ENCODE results near the gene IRF1. TPM values are rescaled to one million over a fixed set of nuclear protein-coding genes. Genes with fewer than 3 reads are reported as not detected.

The IRF1 gene
- total and polyA plus RNA-seq, 5 donors from 2014 or later, result 160 to 924 (median 190) TPM

DNA sequence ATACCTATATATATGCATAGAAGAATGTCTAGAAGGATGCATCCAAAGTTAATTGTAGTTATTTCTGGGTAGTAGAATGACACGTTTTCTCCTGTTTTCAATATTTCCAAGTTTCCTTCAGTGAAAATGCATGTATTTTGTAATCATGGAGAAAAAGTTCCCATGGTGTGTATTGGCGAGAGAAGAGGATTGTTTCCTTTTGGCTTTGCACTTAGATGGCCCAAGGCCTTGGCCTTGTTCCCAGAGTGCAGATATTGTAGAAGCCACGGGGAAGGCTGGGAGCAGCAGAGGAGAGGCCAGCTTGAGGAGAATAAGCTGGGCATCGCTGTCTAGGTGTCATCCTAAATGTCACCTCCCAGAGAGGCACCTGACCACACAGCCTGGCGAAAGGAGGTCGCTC lies 44.0 kb downstream of the IRF1 start:
- Mint-ChIP-seq H3K9me3 (no peaks in the 10 kb centered on the region), H3K4me1 (peaks cover 25 to 78% (median 65%) of the 10 kb centered on the region in 4 donors), H3K36me3 (peaks cover 37% of the 10 kb centered on the region), H3K27ac (peak overlapping the region; percentile 78 to 97 (median 87)), H3K27me3 (no peaks in the 10 kb centered on the region), H3K4me3 (peak overlapping the region in 2 of 4 donors; percentile 59 to 66)
- DNase-seq (no peak), ATAC-seq (ENCODE audit: low read depth in 2 of 2) (no peak)
- Histone ChIP-seq H3K9me3 (ENCODE audit: control insufficient read depth in 2 of 2, low read length in 2 of 2) (no peaks in the 10 kb centered on the region), H3K27me3 (ENCODE audit: control insufficient read depth, insufficient read depth, low read length) (no peaks in the 10 kb centered on the region), H3K27ac (ENCODE audit: insufficient read depth, low read length, poor library complexity, severe bottlenecking) (peak overlapping the region; percentile 41), H3K4me3 (ENCODE audit: low read depth, low read length) (peak overlapping the region; percentile 53), H3K36me3 (ENCODE audit: control insufficient read depth, insufficient read depth, low read length) (peaks cover 36% of the 10 kb centered on the region), H3K4me1 (ENCODE audit: control insufficient read depth, insufficient read depth, low read length, poor library complexity, severe bottlenecking) (peaks cover 38% of the 10 kb centered on the region)

DNA sequence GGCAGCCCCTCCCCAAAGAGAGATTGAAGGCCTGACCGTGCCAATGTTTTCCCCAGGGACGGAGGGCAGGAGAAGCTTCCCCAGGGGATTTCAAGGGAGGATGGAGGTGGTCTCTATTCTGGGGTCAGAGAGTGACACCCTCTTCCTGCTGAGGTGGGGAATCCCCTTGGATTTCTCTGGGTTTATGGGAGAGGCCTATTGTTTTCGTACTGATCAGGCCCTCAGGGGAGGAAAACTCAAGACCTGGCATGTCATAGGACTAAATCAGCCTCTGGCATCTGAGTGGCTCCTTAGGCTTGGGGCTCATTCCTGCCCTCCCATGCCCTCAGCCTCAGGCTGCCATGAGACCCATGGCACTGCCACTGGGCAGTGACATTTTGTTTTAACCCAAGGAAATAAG lies 44.6 kb downstream of the IRF1 start:
- Mint-ChIP-seq H3K36me3 (peaks cover 37% of the 10 kb centered on the region), H3K27ac (peak overlapping the region in 2 of 3 donors; percentile 54 to 59), H3K9me3 (no peaks in the 10 kb centered on the region), H3K27me3 (no peaks in the 10 kb centered on the region), H3K4me3 (no peak overlapping the region), H3K4me1 (peaks cover 23 to 78% (median 61%) of the 10 kb centered on the region in 4 donors)
- Histone ChIP-seq H3K4me1 (ENCODE audit: control insufficient read depth, insufficient read depth, low read length, poor library complexity, severe bottlenecking) (peaks cover 38% of the 10 kb centered on the region), H3K27ac (ENCODE audit: insufficient read depth, low read length, poor library complexity, severe bottlenecking) (no peak overlapping the region), H3K4me3 (ENCODE audit: low read depth, low read length) (no peak overlapping the region), H3K9me3 (ENCODE audit: control insufficient read depth in 2 of 2, low read length in 2 of 2) (no peaks in the 10 kb centered on the region), H3K36me3 (ENCODE audit: control insufficient read depth, insufficient read depth, low read length) (peaks cover 30% of the 10 kb centered on the region), H3K27me3 (ENCODE audit: control insufficient read depth, insufficient read depth, low read length) (no peaks in the 10 kb centered on the region)
- no peak for ATAC-seq (ENCODE audit: low read depth in 2 of 2)
- no peak for DNase-seq

DNA sequence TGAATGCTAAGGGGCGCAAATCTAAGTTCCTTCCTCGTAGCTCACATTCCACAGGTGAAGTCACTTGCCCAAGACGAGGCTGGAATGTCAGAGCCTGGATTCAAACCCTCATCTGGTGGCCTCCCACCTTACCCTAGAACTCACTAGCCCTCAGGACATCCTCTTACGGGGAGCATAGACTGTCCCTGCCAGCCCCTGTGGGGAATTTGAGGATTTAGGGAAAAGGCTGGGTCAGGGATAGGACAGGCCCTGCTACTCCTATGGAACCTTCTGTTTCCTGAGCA lies 45.0 kb downstream of the IRF1 start:
- no peak overlapping the region for H3K4me3 Mint-ChIP-seq
- no peaks in the 10 kb centered on the region for H3K27me3 Mint-ChIP-seq
- H3K9me3 Mint-ChIP-seq, result no peaks in the 10 kb centered on the region
- DNase-seq (no peak), ATAC-seq (ENCODE audit: low read depth in 2 of 2) (no peak)
- Histone ChIP-seq H3K4me1 (ENCODE audit: control insufficient read depth, insufficient read depth, low read length, poor library complexity, severe bottlenecking) (peaks cover 38% of the 10 kb centered on the region), H3K4me3 (ENCODE audit: low read depth, low read length) (no peak overlapping the region), H3K27ac (ENCODE audit: insufficient read depth, low read length, poor library complexity, severe bottlenecking) (no peak overlapping the region), H3K27me3 (ENCODE audit: control insufficient read depth, insufficient read depth, low read length) (no peaks in the 10 kb centered on the region), H3K9me3 (ENCODE audit: control insufficient read depth in 2 of 2, low read length in 2 of 2) (no peaks in the 10 kb centered on the region), H3K36me3 (ENCODE audit: control insufficient read depth, insufficient read depth, low read length) (peaks cover 27% of the 10 kb centered on the region)
- peak overlapping the region in 1 of 3 donors; percentile 54 for H3K27ac Mint-ChIP-seq
- H3K36me3 Mint-ChIP-seq, result peaks cover 37% of the 10 kb centered on the region
- H3K4me1 Mint-ChIP-seq, result peaks cover 19 to 80% (median 61%) of the 10 kb centered on the region in 4 donors

DNA sequence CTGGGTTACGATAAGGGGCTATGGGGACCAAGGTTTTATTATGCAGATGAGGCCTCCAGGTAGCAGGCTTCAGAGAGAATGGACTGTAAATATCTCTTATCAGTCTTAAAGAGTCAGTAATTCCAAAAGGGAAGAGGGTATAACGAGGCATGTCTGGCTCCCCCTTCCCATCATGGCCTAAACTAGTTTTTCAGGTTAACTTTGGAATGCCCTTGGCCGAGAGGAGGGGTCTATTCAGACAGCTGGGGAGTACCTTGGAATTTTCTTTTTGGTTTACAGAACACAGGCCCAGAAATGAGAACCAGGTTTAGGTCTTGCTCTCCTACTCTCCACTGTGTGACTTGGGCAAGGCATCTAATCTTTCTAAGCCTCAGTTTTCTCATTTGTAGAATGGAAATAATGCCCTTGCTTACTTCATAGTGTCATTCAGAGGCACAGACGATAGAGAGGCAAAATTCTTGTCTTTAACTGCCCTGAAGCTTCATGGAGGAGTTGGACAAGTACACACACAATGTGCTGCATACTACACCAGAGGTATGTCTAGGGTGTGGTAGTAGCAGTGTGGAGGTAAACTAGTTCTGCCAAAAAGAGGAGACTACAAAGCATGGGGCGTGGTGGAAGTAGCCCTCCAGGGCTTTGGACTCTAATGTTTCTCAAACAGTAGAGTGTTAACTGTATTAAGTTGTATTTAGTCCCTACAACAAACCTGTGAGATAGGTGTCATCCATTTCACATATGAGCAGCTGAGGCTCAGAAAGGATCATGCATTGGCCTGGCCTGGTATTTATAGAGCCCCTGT lies 45.5 kb downstream of the IRF1 start:
- Mint-ChIP-seq H3K4me3 (peak overlapping the region in 1 of 4 donors; percentile 22), H3K27ac (peak overlapping the region; percentile 20 to 78 (median 54)), H3K9me3 (no peaks in the 10 kb centered on the region), H3K36me3 (peaks cover 34% of the 10 kb centered on the region), H3K27me3 (no peaks in the 10 kb centered on the region), H3K4me1 (peaks cover 15 to 85% (median 62%) of the 10 kb centered on the region in 4 donors)
- peaks cover 38% of the 10 kb centered on the region for H3K4me1 ChIP-seq (ENCODE audit: control insufficient read depth, insufficient read depth, low read length, poor library complexity, severe bottlenecking)
- no peak overlapping the region for H3K4me3 ChIP-seq (ENCODE audit: low read depth, low read length)
- no peak overlapping the region for H3K27ac ChIP-seq (ENCODE audit: insufficient read depth, low read length, poor library complexity, severe bottlenecking)
- peaks cover 23% of the 10 kb centered on the region for H3K36me3 ChIP-seq (ENCODE audit: control insufficient read depth, insufficient read depth, low read length)
- H3K27me3 ChIP-seq (ENCODE audit: control insufficient read depth, insufficient read depth, low read length), result no peaks in the 10 kb centered on the region
- ATAC-seq (ENCODE audit: low read depth in 2 of 2) (no peak), DNase-seq (no peak)
- no peaks in the 10 kb centered on the region for H3K9me3 ChIP-seq (ENCODE audit: control insufficient read depth in 2 of 2, low read length in 2 of 2)

DNA sequence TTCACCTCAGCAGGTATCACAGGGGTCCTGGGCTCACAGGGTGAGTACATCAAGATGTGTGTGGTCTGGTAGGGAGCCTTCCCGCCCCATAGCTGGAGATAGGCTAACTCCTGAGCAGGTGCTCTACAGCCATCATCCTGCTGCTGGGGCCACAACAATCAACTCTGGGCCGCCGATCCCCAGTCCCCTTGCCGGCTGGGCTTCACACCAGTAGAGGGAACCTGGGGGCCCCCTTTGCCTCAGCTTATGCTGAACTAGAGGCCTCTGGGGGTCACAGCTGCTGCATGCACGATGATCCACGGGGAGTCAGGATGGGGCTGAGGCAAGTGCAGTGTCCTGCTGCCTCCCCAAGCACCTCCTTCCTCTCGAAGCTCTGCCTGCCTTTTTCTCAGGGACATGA lies 46.5 kb downstream of the IRF1 start:
- no peak overlapping the region for H3K4me3 Mint-ChIP-seq
- Histone ChIP-seq H3K27me3 (ENCODE audit: control insufficient read depth, insufficient read depth, low read length) (no peaks in the 10 kb centered on the region), H3K4me3 (ENCODE audit: low read depth, low read length) (no peak overlapping the region), H3K36me3 (ENCODE audit: control insufficient read depth, insufficient read depth, low read length) (peaks cover 19% of the 10 kb centered on the region), H3K4me1 (ENCODE audit: control insufficient read depth, insufficient read depth, low read length, poor library complexity, severe bottlenecking) (peaks cover 48% of the 10 kb centered on the region), H3K27ac (ENCODE audit: insufficient read depth, low read length, poor library complexity, severe bottlenecking) (no peak overlapping the region), H3K9me3 (ENCODE audit: control insufficient read depth in 2 of 2, low read length in 2 of 2) (no peaks in the 10 kb centered on the region)
- H3K36me3 Mint-ChIP-seq, result peaks cover 25% of the 10 kb centered on the region
- no peaks in the 10 kb centered on the region for H3K27me3 Mint-ChIP-seq
- no peak for ATAC-seq (ENCODE audit: low read depth in 2 of 2)
- no peak for DNase-seq
- peak overlapping the region; percentile 20 to 78 (median 54) for H3K27ac Mint-ChIP-seq
- no peaks in the 10 kb centered on the region for H3K9me3 Mint-ChIP-seq
- peaks cover 15 to 94% (median 60%) of the 10 kb centered on the region in 4 donors for H3K4me1 Mint-ChIP-seq

DNA sequence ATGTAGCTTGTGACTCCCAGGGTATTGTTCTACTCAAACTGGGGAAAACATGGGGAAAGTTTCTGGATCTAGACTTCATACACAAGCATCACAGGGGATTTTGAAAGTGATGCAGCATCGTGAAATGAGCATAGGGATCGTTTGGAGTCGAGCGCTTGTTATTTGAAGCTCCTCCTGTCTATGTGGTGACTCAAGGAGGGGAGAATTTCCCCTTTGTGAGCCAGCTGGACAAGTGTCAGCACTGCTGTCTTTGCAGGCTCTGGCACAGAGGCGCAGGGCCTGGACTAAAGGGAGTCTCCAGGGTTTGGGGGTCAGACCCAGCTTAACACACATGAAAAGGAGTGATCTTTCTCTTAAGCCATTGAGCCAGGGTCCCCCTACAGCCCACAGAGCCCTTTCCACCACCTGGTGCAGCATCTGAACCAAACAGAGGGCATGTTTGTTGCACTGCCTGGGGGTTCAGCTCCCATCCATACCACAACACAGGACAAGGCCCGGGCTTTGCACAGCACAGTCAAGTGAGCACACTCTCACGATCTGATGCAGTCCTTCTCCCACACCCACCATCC lies 51.0 kb downstream of the IRF1 start:
- Histone ChIP-seq H3K36me3 (ENCODE audit: control insufficient read depth, insufficient read depth, low read length) (peaks cover 9% of the 10 kb centered on the region), H3K27ac (ENCODE audit: insufficient read depth, low read length, poor library complexity, severe bottlenecking) (peak overlapping the region; percentile 71), H3K9me3 (ENCODE audit: control insufficient read depth in 2 of 2, low read length in 2 of 2) (no peaks in the 10 kb centered on the region), H3K27me3 (ENCODE audit: control insufficient read depth, insufficient read depth, low read length) (no peaks in the 10 kb centered on the region), H3K4me3 (ENCODE audit: low read depth, low read length) (no peak overlapping the region), H3K4me1 (ENCODE audit: control insufficient read depth, insufficient read depth, low read length, poor library complexity, severe bottlenecking) (peaks cover 60% of the 10 kb centered on the region)
- Mint-ChIP-seq H3K9me3 (no peaks in the 10 kb centered on the region), H3K36me3 (peaks cover 20% of the 10 kb centered on the region), H3K4me3 (peak overlapping the region in 1 of 4 donors; percentile 26), H3K27me3 (no peaks in the 10 kb centered on the region), H3K4me1 (peaks cover 10 to 93% (median 55%) of the 10 kb centered on the region in 4 donors), H3K27ac (peak overlapping the region; percentile 65 to 89 (median 76))
- ATAC-seq (ENCODE audit: low read depth in 2 of 2) (no peak), DNase-seq (no peak)

DNA sequence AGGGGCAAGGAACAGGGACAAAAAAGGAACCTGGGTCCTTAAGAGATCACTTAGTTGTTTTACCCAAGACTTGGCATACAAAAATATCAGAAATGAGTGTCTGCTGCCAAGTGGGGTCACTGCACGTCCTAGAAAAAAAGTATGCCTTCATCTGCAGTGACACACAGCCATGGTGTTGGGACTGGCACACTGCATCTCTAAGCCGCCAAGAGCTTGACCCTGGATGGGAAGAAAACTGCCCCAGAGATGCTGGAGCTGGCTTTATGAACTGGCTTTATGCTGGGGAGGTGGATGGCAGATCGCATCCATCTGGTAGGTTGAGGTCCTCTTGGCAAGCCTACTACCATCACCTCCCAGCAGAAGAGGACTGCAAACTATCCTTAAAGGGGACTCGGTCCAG lies 51.7 kb downstream of the IRF1 start:
- Mint-ChIP-seq H3K36me3 (peaks cover 27% of the 10 kb centered on the region), H3K9me3 (no peaks in the 10 kb centered on the region)
- H3K27ac ChIP-seq (ENCODE audit: insufficient read depth, low read length, poor library complexity, severe bottlenecking), result peak overlapping the region; percentile 71

More for the DNA sequence above, 51.7 kb downstream of the IRF1 start:
- Histone ChIP-seq H3K36me3 (ENCODE audit: control insufficient read depth, insufficient read depth, low read length) (peaks cover 7% of the 10 kb centered on the region), H3K27me3 (ENCODE audit: control insufficient read depth, insufficient read depth, low read length) (no peaks in the 10 kb centered on the region), H3K4me3 (ENCODE audit: low read depth, low read length) (no peak overlapping the region), H3K9me3 (ENCODE audit: control insufficient read depth in 2 of 2, low read length in 2 of 2) (no peaks in the 10 kb centered on the region), H3K4me1 (ENCODE audit: control insufficient read depth, insufficient read depth, low read length, poor library complexity, severe bottlenecking) (peaks cover 54% of the 10 kb centered on the region)
- H3K27ac Mint-ChIP-seq, result peak overlapping the region; percentile 65 to 89 (median 76)
- no peak for DNase-seq
- no peaks in the 10 kb centered on the region for H3K27me3 Mint-ChIP-seq
- peak overlapping the region in 3 of 4 donors; percentile 17 to 26 (median 24) for H3K4me3 Mint-ChIP-seq
- no peak for ATAC-seq (ENCODE audit: low read depth in 2 of 2)
- peaks cover 12 to 93% (median 56%) of the 10 kb centered on the region in 4 donors for H3K4me1 Mint-ChIP-seq

Data from CD4-positive, CD25-positive, alpha-beta regulatory T cell (primary cell).